Natural killer cell (primary cell): ENCODE results near the gene HEATR9. TPM values are rescaled to one million over a fixed set of nuclear protein-coding genes. Genes with fewer than 3 reads are reported as not detected.

Experiments
- ATAC-seq, 3 donors: fragments of 150-1000 bp in 2 of 3; fragments of 200-7000 bp in 1 of 3; cut with Tn5 transposase; 1 replicate in 1 of 3; 2 replicates in 2 of 3; pipeline ENCODE4 v1.10.0; 2021; ENCODE audit warnings: mild to moderate bottlenecking in 2 of 3, moderate library complexity in 2 of 3
- DNase-seq, 2 donors: peaks; one replicate each; pipeline versions ENCODE4 v3.0.0 to v3.0.0-alpha.2; 2013 to 2021; ENCODE audit warnings: mixed read lengths in 1 of 2
- H3K27ac ChIP-seq: one replicate; pipeline ENCODE4 v1.5.1; 2013; ENCODE audit warnings: mild to moderate bottlenecking, low read length
- H3K27me3 ChIP-seq: one replicate; pipeline ENCODE4 v1.6.1; 2013; ENCODE audit warnings: low read length; ENCODE audit not compliant: control insufficient read depth, insufficient read depth
- H3K36me3 ChIP-seq: one replicate; pipeline ENCODE4 v1.6.1; 2013; ENCODE audit warnings: low read length; ENCODE audit not compliant: control insufficient read depth, insufficient read depth
- H3K4me1 ChIP-seq: one replicate; pipeline ENCODE4 v1.6.1; 2013; ENCODE audit warnings: low read length; ENCODE audit not compliant: control insufficient read depth, insufficient read depth
- H3K4me3 ChIP-seq: one replicate; pipeline ENCODE4 v1.5.1; 2013; ENCODE audit warnings: low read length
- H3K9me3 ChIP-seq: one replicate; pipeline ENCODE4 v1.6.1; 2013; ENCODE audit warnings: low read length; ENCODE audit not compliant: control insufficient read depth, insufficient read depth
- H3K27ac Mint-ChIP-seq, 2 donors: one replicate each; pipeline ENCODE4 v1.8.0; 2022; ENCODE audit warnings: mild to moderate bottlenecking in 2 of 2, mixed read lengths in 2 of 2, moderate library complexity in 1 of 2
- H3K27me3 Mint-ChIP-seq, 2 donors: one replicate each; pipeline ENCODE4 v1.8.0; 2022; ENCODE audit warnings: low read depth in 2 of 2, mixed read lengths in 2 of 2
- H3K36me3 Mint-ChIP-seq: one replicate; pipeline ENCODE4 v1.8.0; 2022; ENCODE audit warnings: mixed read lengths
- H3K4me1 Mint-ChIP-seq, 2 donors: one replicate each; pipeline ENCODE4 v1.8.0; 2022; ENCODE audit warnings: mixed read lengths in 2 of 2
- H3K4me3 Mint-ChIP-seq: one replicate; pipeline ENCODE4 v1.8.0; 2022; ENCODE audit warnings: mild to moderate bottlenecking, moderate library complexity, mixed read lengths
- H3K9me3 Mint-ChIP-seq, 2 donors: one replicate each; pipeline ENCODE4 v1.8.0; 2022; ENCODE audit warnings: mixed read lengths in 2 of 2
- CTCF ChIP-seq: fragments of 200-600 bp; IDR thresholded peaks from one replicate; pipeline ENCODE4 v1.8.0; 2022; ENCODE audit warnings: antibody characterized with exemption
- WGBS: methylation state at CpG from one replicate; pipeline ENCODE4 v1.1.7; 2013; ENCODE audit warnings: missing lambda C conversion rate; ENCODE audit not compliant: insufficient coverage; 5-methylcytosine and 5-hydroxymethylcytosine counted together
- intact Hi-C: fragments of 100-400 bp; cut with micrococcal nuclease; formaldehyde crosslinking; loops from one replicate; pipeline ENCODE4 v1.14.2; 2022
- total RNA-seq, 4 donors: library from RNA; stranded (reverse); fragments of 120-200 nt in 1 of 4; gene quantifications; one replicate each; pipeline versions ENCODE4 v1.2.3 to v1.2.4, GENCODE V29; 2013 to 2022

HEATR9 gene
- total RNA-seq, 3 donors from 2014 or later (not counting 1 experiment from before 2014, with no cell fraction given), result 10.0 to 24.1 (median 15.1) TPM

- WGBS, result 36% methylated on average over 1 of the region's 3 CpGs
- peak overlapping the region; percentile 91 for H3K4me3 Mint-ChIP-seq
- peak overlapping the region; percentile 22 for H3K4me3 ChIP-seq
- no peaks in the 10 kb centered on the region for H3K27me3 Mint-ChIP-seq
- peaks cover 7% of the 10 kb centered on the region for H3K36me3 Mint-ChIP-seq
- no peaks in the 10 kb centered on the region for H3K9me3 Mint-ChIP-seq
- peaks cover 63% of the 10 kb centered on the region for H3K4me1 ChIP-seq
- DNase-seq, result no peak
- H3K4me1 Mint-ChIP-seq, result peaks cover 76 to 84% of the 10 kb centered on the region in 2 donors
- ATAC-seq, result no peak
- peak overlapping the region; percentile 64 for H3K27ac ChIP-seq
- peak overlapping the region; percentile 93 to 99 for H3K27ac Mint-ChIP-seq
- no peak for TF ChIP-seq CTCF
- no peaks in the 10 kb centered on the region for H3K27me3 ChIP-seq
- peaks cover 48% of the 10 kb centered on the region for H3K36me3 ChIP-seq
- intact Hi-C loops, result loop anchor here (10.0 kb wide), 1 partner anchor 1069 kb away; the partner anchor contains the start of gene AATF
- no peaks in the 10 kb centered on the region for H3K9me3 ChIP-seq
Observed at GRCh38 chr17:35875800-35876139, 7.1 kb upstream of the HEATR9 start.

GRCh38 chr17:35875072-35875799 is 6.5 kb upstream of the HEATR9 start:
- peak overlapping the region; percentile 22 for H3K4me3 ChIP-seq
- ATAC-seq (peak; percentile 14 to 31 (median 17)), DNase-seq (peak in 1 of 2 donors; percentile 62)
- Mint-ChIP-seq H3K36me3 (peaks cover 7% of the 10 kb centered on the region), H3K27me3 (no peaks in the 10 kb centered on the region), H3K9me3 (no peaks in the 10 kb centered on the region), H3K4me3 (peak overlapping the region; percentile 91), H3K27ac (peak overlapping the region; percentile 93 to 99), H3K4me1 (peaks cover 73 to 81% of the 10 kb centered on the region in 2 donors)
- peak overlapping the region; percentile 64 for H3K27ac ChIP-seq
- intact Hi-C loops, result loop anchor here (10.0 kb wide), 1 partner anchor 1070 kb away; the partner anchor contains the start of gene AATF
- WGBS, result 13% methylated on average over 3 of the region's 5 CpGs
- peaks cover 59% of the 10 kb centered on the region for H3K4me1 ChIP-seq
- peaks cover 50% of the 10 kb centered on the region for H3K36me3 ChIP-seq
- no peaks in the 10 kb centered on the region for H3K9me3 ChIP-seq
- TF ChIP-seq CTCF, result no peak
- H3K27me3 ChIP-seq, result no peaks in the 10 kb centered on the region

GRCh38 chr17:35872196-35872980 is 3.7 kb upstream of the HEATR9 start:
- Histone ChIP-seq H3K27ac (no peak overlapping the region), H3K9me3 (no peaks in the 10 kb centered on the region), H3K4me3 (no peak overlapping the region), H3K4me1 (peaks cover 53% of the 10 kb centered on the region), H3K27me3 (no peaks in the 10 kb centered on the region), H3K36me3 (peaks cover 45% of the 10 kb centered on the region)
- WGBS, result 94% methylated on average over 12 of the region's 12 CpGs
- no peak for DNase-seq
- no peak for TF ChIP-seq CTCF
- H3K4me3 Mint-ChIP-seq, result peak overlapping the region; percentile 55
- H3K4me1 Mint-ChIP-seq, result peaks cover 67 to 72% of the 10 kb centered on the region in 2 donors
- H3K27me3 Mint-ChIP-seq, result no peaks in the 10 kb centered on the region
- no peaks in the 10 kb centered on the region for H3K9me3 Mint-ChIP-seq
- no peak for ATAC-seq
- H3K36me3 Mint-ChIP-seq, result peaks cover under 1% of the 10 kb centered on the region
- intact Hi-C loops, result loop anchor here (10.0 kb wide), 1 partner anchor 1072 kb away; the partner anchor contains the start of gene AATF
- H3K27ac Mint-ChIP-seq, result peak overlapping the region; percentile 85 to 99
